NCI-H2227 (cell line): Measurements from ENCODE around the gene RBP2.

Experiments
- DNase-seq: peaks from one replicate; lab custom pipeline; 2025; ENCODE audit not compliant: unreplicated experiment; lab: John Stamatoyannopoulos, UW

RBP2 gene

DNA sequence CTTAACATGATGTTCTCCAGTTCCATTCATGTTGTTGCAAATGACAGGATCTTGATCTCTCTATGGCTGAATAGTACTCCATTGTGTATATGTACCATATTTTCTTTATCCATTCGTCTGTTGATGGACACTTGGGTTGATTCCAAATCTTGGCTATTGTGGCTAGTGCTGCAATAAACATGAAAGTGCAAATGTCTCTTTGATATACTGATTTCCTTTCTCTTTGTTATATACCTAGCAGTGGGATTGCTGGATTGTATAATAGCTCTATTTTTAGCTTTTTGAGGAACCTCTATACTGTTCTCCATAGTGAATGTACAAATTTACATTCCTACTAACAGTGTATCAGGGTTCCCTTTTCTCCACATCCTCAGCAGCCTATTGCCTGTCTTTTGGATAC lies 5.9 kb upstream of the RBP2 start:
- no peak for DNase-seq

- DNase-seq: no peak
Observed at GRCh38 chr3:139481116-139481515, 4.8 kb upstream of the RBP2 start.

DNA sequence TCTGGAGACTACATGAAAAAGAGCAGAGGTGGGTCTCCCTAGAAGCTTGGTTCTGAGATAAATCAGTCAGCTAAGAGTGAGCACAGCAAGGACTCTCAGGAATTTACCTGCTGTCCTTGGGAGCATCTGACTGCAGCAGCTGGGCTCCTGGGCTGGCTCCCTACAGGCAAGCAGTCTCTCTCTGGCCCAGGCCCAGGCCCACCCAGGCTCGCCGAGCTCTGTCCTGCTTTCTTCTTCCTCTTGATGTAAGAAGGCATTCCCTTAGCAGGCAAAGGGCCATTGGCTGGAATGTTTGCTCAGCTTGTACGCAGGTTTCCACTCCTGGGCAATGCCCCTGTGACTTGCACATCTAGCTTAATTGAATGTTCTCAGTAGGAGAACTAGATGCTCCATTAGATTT lies 4.3 kb upstream of the RBP2 start:
- DNase-seq: no peak

- DNase-seq: no peak
Observed at GRCh38 chr3:139477710-139478640, 1.7 kb upstream of the RBP2 start.

- DNase-seq: no peak
Observed at GRCh38 chr3:139473155-139473771, 3.1 kb downstream of the RBP2 start.

DNA sequence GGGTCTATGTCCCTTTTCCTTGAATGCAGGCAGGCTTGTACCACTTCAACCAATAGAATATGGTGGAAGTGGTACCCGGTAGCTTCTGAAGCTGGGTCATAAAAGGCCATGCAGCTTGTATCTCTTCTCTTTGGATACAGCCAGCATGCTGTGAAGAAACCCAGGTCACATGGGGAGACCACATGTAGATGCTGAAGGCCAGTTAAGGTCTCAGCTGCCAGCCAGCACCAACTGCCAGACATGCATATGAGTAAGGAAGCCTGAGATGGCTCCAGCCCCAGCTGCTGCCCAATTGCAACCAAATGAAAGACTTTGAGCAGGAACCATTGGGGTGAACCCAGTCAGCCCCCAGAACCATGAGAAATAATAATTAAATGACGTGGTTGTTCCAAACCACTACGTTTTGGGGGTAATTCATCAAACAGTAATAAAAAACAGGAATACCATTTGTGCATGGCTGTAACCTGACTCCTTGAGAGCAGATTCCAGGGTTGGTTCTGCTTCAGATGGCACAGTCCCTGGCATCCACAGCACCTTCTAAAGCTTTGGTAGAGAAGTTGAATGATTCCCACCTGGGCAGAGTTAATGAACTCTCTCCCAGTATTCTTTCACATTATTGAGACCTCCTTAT lies 3.8 kb downstream of the RBP2 start:
- DNase-seq: no peak

DNA sequence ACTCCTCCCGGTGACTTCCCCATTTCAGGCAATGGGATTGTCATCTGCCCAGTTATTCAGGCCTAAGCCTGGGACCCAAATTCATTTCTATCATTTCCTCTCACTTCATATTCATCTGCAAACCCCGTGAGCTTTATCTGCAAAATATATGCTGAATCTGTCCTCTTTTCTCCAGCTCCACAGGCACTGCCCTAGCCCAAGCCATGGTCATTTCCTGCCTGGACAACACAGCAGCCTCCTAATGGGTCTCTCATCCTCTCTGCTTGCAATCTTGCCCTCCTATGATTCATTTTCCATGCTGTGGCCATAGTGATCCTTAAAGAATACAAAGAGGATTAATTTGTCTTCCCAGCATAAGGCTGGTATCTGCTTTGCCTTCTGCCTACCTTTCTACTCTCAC lies 6.1 kb downstream of the RBP2 start:
- DNase-seq: no peak

- DNase-seq: no peak
Observed at GRCh38 chr3:139468399-139468798, 7.9 kb downstream of the RBP2 start.

DNA sequence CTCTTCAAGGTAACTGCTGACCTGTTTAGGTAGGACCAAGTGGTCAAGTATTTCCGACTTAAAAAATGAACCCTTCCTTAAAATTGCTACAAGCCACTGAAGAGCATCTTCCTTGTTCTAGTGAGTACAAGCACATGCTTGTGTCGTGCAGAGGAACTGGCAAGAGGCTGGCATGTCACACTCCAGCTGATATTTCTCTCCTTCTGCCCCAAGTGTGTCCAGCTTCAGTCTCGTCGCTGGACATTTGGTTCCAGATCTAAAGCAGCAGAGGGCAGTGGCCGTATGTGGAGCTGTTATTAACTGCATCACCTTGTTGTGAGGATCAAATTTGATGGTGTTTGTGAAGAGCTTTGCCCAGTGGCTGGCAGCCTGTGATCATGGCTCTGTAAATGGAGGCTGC lies 10.0 kb downstream of the RBP2 start:
- DNase-seq: no peak

- DNase-seq: no peak
Observed at GRCh38 chr3:139465636-139466035, 10.7 kb downstream of the RBP2 start.

GRCh38 chr3:139463466-139463865 lies 12.8 kb downstream of the RBP2 start:
- DNase-seq: no peak

- no peak for DNase-seq
Observed at GRCh38 chr3:139460529-139460928, 15.8 kb downstream of the RBP2 start.

DNA sequence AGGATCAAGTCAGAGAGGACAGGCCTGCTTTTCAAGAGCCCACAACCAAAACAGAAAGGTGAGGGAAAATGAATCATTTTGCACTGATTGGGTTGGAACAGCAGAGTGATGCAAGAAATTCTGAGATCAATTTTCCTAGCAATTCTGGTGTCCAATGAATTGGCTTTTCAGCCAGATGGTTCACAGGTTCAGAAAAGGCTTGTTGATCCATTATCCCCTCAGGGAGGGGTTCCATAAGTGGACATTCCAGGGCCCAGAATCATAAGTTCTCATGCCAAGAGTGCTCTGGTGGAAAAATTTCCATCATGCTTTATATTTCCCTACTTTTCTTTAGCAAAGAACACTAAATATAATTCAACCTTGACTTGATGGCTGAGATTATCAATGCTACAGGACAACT lies 16.2 kb downstream of the RBP2 start:
- DNase-seq: no peak

DNA sequence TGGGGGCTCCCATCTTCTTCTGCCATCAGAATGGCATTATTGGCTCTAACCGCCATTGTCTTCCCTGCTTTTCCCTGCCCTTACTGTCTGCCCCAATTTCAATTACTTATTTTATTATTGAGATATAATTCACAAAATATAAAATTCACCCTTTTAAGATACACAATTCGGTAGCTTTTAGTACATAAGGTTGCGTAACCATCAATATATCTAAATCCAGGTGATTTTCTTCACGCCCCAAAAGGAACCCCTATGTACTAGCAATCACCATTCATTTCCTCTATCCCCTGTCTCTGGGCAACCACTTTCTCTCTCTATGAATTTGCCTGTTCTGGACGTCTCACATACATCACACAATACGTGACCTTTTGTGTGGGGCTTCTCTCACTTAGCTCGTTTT lies 18.0 kb downstream of the RBP2 start:
- no peak for DNase-seq

GRCh38 chr3:139457066-139457465 lies 19.2 kb downstream of the RBP2 start:
- DNase-seq: no peak

DNA sequence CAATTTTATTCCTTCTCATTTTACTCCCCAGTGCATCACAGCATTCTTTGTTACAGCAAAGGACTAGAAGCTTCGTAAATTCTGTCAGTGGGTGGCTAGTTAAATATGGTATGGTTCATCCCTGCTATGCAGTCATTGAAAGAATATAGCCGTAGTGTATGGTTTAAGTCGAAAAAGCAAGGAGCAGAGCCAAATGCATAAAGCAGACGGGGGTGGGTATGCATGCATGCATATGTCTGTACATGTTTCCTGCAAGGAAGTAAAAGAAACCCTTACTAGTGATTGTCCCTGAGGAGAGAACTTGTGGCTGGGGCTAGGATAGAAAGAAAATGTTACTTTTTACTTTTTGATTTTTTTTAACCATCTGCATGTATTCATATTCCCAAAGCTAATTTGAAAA lies 19.9 kb downstream of the RBP2 start:
- no peak for DNase-seq

- peak; percentile 5 for DNase-seq
Observed at GRCh38 chr3:139455855-139456254, 20.5 kb downstream of the RBP2 start.

DNA sequence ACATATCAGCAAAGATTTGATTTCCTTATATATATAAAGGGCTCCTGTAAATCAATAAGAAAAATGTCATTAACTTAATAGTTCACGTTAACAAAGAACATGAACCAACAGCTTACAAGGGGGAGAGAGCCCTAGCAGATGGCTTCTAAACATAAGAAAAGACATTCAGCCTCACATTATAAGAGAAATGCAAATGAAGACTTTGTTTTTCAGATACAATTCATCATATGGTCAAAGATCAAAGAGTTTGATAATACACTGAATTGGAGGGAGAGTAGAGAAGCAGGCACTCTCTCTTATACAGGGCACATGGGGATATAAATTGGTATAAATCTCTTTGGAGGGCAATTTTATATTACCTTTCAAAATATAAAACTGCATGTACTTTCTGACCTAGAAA lies 21.1 kb downstream of the RBP2 start:
- DNase-seq: no peak

DNA sequence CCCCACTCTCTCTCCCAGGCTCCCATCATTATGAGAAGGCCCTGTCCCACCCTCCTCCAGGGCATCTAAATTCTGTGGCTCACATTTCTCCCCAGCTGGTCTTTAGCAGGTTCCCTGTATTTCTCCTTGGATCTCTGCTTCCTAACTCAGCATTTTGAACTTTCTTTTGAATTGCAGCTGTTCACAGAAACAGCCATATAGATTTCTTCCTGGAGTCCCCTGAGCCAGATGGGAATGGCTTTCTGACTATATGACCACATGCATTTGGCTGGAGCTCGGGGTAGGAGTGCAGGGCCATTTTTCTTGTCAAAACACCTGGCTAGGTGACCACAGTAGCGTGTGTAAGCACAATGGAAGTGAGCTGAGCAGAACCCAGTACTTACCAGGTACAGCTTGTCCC lies 22.0 kb downstream of the RBP2 start:
- DNase-seq: no peak

- no peak for DNase-seq
Observed at GRCh38 chr3:139450159-139450558, 26.2 kb downstream of the RBP2 start.

DNA sequence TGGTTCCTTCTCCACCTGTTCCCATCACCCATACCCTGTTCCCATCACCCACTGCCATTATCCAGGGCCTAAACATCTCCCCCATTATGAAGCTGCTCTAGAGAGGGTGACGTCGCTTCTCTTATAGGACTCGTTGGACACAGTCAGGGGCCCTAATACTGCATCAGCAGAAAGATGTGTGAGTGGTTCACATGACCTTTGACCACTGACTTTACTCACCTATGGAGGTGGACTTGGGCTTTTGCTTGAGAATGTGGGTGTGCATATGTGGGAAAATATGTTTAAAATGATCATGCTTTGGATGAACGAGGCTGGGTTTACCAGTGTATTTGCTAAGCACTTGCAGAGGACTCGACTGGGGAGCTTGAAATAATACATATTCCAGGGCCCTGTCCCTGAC lies 26.8 kb downstream of the RBP2 start:
- no peak for DNase-seq

DNA sequence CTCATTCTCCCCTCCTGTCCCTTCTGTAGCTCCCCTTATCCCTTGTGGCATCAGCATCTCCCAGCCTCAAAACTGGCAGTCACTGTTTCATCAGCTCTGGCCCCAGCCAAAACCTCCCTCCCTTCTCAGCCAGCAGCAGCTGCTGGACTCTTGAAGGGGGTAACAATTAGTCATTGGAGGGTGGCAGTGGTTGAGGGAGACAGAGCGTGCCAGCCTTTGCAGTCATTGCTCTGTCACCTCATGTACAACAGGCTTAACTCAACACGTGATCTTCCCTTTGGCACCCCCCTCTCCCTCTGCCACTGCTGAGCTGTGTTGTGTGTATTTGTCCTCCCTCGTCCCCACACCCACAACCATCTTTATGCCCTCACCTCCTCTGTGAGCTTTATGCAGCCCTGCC lies 28.2 kb downstream of the RBP2 start:
- no peak for DNase-seq
